GM19193 (cell line): Measurements from ENCODE around the gene GPC3.

ENCODE experiments used
- POLR2A ChIP-seq: IDR thresholded peaks from 4 replicates; pipeline ENCODE4 v1.6.1; 2011; ENCODE audit not compliant: insufficient read depth, insufficient read length; ENCODE audit errors: extremely low read depth

GPC3 gene

DNA sequence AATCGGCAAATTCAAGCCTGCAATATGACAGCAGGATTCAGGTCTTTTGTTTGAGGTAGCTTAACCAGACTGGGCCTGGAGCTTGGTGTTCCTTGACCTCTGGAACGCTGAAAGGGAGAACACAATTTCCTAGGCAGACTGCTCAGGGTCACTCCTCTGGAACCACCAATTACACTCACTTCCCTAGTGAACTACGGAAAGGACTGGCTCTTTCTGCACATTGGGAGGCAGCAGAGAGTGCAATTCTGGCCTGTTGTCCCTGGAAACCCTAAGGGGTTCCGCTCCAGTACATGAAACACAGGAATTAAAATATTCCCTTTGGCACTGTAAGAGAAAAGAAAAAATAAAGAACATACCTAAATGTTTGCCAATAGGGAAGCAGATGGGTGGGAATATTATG lies 58.6 kb downstream of the GPC3 start:
- no peak for TF ChIP-seq POLR2A

DNA sequence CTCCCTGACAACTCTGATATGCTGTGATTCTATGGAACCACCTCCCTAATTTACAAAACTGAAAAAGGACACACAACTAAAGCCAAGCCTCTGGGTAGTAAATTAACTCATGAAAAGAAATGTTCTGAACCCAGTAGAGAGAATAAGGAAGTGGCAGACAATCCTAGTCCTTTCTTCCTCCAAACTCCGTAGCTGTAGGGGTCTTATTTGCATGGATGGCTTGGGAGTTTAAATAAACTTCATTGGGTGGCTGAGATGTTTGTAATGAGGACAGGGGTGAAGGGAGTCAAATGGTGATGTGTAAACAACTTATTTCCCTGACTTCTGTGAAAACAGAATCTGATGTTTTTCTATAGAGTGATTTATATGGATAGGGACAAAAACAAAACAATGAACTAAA lies 59.3 kb downstream of the GPC3 start:
- TF ChIP-seq POLR2A = no peak

DNA sequence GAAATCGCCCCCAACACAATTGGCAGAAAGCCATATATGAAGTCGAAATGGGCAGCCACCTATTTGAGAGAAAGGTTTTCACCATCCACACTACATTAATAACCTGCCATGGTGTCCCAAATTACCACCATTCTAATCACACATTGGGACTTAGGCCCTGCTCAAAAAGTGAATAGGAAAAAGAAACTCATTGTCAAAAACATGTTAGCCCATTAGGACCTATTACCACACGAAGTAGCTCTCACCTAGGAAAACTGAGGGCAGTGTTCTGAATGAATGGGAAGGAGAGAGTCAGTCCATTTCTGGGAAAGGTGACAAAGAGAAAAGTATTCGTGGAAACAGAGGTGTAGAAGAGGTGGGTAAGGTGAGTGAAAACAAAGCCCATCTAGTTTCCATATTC lies 60.8 kb downstream of the GPC3 start:
- no peak for TF ChIP-seq POLR2A

DNA sequence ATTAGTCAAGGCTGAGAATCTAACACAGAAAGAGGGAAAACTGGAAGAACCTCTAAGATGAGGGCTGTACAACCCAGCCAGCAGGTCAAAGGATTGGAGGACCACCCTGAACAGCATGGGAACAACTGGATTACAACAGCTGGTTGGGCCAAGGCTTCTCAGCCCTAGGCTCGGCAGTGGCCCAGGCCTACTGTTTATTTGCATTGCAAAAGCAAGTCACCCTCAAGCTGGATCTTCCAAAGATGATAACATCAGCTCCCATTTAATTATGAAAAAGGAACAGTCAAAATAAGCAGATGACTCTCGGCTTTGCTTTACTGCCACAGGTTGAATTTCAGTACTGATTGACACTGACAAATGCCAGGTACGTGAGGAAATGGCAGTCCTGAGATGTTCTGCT lies 61.8 kb downstream of the GPC3 start:
- TF ChIP-seq POLR2A = no peak

DNA sequence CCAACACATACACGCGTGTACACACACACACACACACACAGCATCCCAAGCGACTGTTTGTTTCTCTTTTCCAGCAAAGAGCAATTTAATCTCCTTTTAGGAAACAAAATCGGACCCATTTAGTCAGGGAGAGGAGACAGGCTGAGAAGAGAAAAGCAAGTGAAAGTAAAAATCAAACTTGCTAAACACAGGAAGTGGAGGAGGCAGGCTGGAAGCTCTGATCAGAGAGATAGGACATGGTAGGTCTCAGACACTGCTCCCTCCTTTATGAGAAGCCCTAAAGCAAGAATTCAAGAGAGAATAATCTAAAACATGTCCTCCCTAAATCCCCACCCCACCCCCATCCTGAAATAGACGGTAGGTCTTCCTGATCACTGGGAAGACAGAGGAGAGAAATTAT lies 62.3 kb downstream of the GPC3 start:
- no peak for TF ChIP-seq POLR2A

DNA sequence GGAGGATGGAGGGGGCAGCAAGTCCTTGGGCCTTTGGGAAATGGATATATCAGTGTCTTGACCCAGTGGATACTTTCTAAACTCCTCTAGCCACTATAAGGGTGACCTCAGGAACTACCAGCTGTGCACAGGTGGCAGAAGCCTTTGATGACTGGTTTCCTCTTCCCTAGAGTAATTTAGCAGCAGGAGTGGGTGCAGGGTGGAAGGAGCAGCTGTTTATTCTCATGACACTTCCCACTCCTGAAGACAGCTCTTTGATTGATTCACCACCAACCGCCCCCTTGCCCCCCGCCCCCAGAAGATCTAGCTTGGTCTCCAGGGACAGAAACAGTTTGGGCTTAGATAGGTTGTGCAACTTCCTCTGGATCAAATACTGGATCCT lies 63.0 kb downstream of the GPC3 start:
- TF ChIP-seq POLR2A = no peak

DNA sequence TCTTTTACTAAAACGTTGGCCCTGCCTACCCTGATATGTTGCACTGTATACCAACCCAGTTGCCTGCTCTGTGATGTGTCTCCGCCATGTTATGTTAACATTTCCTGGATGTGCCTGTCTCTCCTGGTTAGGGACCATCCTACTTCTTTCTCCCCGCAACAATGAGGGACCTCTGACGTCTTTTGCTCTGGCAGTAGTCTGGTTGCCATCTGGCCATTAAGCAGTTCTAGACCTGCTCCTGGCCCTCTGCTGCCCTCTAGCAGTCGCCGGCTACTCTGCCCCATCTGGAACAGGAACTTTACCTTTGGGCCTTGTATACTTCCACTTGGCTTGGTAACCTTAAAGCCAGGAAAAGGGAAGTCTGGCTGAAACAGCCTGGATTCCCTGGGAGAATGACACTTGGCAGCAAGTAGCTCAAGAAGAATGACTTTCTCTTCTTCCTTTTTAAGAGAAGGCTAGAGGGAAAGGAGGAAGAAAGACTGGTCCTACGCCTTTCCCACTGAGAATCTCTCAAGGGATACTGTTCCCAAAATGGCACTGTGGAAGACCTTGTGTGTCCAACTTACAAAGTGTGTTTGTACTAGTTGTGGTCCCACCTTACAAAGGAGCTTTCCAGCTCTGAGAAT lies 63.5 kb downstream of the GPC3 start:
- no peak for TF ChIP-seq POLR2A

DNA sequence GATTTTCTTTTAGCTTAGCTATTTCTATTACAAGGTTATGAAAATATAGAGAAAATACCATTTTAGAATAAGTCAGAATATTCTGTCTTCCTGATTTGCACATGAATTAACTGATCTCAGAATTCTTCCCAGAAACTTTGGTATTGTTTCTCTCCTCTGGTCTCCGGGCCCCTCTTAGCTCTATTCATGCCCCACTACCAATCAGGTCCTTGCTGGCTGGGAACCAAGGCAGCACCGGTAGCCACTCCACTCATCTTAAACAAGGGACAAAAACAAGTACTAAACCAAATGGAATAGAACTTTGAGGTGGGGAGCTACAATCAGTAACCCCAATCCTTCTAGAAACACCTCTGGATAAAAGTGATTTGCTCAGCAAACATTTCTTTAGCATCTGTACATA lies 64.3 kb downstream of the GPC3 start:
- TF ChIP-seq POLR2A = no peak

DNA sequence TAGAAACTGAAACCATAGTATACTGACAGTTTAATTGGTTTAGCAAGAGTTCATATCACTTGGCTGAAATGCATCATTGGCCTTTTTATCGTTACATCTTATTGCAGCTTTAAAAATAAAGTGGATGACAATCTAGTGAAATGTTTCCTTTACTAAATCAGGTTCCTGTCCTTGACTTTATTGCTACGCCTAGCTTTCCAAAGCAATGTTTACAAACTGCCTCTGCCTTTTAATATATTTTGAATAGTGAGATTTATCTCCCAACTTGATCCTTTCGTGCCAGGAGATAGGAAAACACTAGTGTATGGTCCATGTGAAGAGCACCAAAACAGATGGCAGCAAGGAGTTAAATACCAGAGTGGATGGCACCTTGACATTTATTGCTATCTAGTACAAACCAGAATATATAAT lies 67.0 kb downstream of the GPC3 start:
- TF ChIP-seq POLR2A = no peak

DNA sequence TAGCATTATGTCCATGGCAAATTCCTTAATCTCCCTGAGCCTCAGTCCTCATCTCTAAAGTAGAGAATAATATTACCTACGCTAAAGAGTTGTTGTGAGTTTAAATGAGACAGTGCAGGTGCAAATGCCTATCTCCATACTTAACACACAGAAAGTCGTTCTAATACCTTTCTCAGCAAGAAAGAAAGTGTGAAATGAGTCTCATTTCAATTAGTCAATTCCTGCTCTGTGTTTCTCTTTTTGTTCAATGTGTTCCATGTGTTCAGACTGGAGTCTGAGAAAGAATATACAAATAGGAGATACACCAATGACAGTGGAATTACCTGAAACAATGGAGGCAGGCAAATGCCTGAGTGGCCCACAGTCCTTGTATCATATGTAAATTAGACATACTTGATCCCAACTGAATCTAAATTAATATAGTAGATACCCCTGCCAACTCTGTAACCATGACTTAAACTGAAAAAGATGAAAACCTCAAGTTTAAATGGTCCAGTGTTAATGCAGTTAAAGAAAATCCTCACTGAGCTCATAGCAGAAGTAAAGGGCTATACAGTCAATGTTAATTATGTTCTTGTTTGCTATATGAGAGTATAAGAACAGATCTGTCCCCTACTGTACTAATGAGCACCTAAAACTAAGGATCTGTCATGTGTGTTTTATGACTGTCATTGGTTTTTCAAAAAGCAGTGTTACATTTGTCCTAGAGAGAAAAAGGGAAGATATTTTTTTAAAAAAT lies 68.2 kb downstream of the GPC3 start:
- TF ChIP-seq POLR2A = no peak

DNA sequence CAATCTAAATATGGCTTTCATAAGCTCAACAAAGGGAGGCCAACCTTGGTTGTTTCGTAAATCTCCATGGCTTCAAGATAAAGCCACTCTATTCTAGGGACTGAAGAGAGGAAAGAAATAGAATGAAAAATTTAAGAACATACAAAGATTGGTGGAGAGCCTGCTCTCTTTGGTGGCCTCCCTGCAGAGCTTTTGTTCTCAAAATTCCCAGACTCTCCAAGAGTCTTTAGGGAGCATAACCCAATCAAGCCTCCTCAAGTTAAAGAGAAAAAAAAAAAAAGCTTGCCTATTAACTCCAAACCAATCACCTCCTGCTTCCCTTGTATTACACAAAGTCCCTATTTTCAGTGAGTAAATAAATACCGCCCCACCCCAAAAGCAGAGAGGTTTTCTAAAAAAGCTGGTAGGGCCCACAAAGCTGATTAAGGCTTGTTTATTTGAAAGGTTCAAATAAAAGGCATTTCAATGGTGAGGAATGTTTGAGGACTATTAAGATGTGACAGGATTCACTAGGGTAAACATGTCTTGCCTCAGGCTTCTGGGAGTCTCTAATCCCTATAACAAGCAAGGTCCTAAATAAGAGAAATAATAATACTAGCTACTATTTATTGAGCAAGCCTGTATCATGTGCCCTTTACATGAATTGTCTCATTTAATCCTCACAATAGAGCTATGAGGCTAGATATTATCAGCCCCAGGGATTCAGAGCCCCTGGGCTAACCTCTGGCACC lies 71.6 kb downstream of the GPC3 start:
- TF ChIP-seq POLR2A = no peak

DNA sequence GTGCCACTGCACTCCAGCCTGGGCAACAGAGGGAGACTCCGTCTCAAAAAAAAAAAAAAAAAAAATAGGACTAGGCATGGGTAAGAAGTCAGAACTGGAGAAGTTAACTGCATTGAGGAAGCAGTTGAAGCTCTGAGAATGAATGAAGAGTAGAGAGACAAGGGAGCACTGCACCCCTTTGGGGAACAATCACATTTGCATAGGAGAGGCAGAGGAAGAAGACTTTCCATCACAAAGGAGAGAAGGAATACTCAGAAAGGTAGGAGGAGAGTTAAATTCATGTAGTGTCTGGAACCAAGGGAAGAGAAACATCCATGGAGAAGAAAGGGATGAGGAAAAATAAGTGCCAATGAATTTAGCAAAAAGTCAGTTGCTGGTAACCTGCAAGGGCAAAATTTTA lies 72.4 kb downstream of the GPC3 start:
- TF ChIP-seq POLR2A = no peak

DNA sequence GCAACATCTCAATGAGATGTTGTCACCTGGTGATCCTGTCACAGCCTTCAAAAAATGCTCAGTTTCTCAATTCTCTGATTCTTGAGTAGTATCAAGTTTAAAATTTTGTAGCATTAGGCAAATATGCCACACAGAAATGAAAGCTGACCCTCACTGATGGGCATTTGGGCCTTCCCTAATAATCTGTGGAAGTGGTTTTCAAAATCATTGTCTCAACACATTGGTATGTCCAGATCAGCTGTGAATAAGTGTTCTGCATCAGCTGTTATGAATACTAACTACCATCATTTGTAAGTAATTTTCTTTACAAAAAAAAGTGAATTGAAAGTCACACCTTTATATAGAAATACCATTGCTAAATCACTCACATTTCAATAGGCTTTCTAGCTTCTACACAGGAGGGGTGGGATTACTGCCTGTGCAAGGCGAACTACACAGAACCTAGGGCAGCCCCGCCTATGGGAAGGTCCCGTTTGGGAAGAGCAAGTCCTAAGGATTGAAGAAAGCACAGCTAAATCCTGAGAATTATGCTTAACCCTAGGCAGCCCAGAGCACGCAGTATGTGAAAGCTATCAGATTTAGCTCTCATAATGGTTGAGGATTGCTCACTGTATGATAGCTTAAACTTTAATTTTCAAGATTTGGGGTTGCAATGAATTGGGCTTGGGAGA lies 73.4 kb downstream of the GPC3 start:
- no peak for TF ChIP-seq POLR2A

DNA sequence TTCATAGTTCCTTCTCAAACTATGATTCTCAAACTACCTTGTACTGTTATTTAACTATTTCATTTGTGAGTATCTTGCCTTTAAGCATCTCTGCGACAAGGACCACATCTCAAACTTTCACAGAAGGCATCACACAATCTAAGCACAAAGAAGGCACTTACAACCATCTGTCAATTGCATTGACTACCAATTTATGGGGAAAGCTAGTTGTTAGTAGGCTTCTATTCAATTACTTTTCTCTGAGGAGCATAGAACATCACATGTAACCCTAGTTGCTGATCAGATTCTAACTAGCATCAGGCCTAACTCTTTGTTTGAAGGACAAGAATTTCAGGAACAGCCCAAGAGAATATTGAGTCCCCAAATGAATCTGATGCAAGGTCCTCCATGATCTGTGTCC lies 74.9 kb downstream of the GPC3 start:
- TF ChIP-seq POLR2A = no peak

DNA sequence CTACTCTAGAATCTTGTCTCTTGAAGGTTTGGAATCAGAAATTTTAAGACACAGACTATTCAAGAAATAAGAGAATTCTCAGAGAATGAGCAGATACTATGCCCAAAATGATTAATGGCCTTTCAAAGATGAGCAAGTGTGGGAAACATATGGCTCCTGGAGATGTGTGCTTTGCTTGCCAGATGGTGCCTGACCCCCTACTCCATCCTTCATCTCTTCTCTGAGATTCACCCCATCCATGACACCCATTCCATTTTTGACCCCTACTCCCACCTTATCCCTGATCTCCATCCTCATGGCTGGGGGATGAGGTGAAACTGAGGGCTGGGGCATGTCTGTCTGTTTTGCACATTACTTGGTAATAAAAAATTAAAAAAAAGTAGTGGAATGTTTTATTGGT lies 75.5 kb downstream of the GPC3 start:
- no peak for TF ChIP-seq POLR2A

DNA sequence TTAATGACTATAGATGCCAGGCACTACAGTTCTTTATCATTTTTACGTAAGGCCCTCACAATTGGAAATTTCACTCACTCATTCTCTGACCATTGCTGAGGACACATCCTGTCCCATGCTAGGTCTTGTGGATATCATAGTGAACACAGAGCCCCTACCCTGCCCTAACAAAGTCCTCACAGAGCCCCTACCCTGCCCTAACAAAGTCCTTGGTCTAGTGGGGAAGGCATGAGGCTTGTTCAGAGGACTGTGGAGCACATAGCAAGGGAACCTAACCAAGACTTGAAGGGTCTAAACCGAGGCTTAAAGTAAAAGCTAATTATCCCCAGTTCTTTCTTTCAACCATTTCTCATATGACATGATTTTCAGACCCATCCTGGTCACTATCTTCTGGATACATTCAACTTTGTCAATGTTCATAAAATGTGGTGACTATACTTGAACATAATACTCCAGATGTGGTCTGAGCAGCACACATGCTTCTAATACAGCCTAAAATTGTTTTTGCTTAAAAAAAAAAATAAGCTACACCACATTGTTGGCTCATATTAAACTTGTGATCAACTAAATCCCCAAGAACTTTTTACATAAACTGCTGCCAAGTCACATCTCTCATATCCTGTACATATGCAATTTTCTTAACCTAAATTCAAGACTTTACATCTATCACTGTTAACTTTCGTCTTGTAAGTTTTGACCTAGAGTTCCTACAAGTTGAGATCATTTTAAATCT lies 77.0 kb downstream of the GPC3 start:
- no peak for TF ChIP-seq POLR2A

DNA sequence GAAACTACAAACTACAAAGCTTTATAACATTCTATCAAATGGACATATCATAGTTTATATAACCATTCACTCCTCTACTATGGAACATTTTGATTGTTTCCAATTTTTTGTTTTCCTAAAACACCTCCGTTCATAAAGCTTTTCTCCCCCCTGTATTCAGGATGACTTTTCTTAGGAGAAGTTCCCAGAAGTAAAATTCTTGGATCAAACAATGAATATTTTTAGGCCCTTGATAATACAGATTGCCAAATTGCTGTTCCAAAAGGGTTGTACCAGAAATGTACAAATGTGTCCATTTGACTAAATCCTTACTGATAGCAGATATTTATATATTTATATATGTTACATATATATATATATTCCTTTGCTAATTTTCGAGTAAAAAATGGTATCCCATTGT lies 77.8 kb downstream of the GPC3 start:
- no peak for TF ChIP-seq POLR2A
